ENCODE data around the gene ZNF778.

- TF ChIP-seq POLR2A (IDR thresholded peaks at IDR 0.05) (no peak), CTCF (IDR thresholded peaks at IDR 0.05) (no peak)
These were observed 43.3 kb upstream of the ZNF778 start for GRCh38 chr16:89174055-89174827.
